ENCODE data around the gene PTPRT.

PTPRT gene

GRCh38 chr20:42510686-42511085 lies 679.0 kb downstream of the PTPRT start:
- no peak for DNase-seq

DNA sequence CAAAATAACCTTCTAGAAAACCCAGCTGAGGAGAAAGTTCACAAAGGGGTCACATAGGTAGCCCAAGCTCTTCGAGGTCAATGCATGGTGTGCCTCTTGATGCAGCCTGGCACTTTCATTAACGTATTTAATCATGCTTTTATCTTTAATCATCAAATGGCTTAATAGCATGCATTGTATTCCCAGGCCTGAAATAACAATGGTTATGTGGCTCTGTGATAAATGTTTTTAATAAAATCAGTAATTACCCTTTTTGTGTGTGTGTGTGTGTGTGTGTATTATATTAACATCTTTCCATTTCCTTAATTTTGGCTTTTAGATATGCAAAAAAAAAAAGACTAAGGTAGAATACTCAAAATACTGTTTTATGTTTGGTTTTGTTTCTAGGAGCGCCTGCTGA lies 681.8 kb downstream of the PTPRT start:
- DNase-seq, result no peak

DNA sequence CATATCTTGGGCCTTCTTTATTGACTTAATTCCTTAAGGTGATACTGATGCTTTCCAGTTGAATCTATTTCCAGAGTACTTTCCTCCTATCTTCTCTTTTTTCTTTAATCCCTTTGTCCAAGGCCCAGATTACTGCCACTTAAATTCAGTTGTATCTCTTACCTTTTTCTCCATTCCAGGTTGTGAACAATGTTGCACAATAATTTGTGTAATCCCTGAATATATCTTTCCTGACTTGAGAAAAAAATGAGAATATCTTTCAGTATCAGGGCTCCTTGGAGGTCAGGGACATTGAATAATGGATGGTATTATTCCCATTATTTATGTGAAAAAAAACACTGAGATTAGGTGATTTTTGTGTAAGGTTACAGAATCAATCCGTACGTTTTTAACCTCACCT lies 683.3 kb downstream of the PTPRT start:
- DNase-seq, result no peak

GRCh38 chr20:42502591-42502990 lies 687.1 kb downstream of the PTPRT start:
- DNase-seq, result no peak

- no peak for DNase-seq
Observed at GRCh38 chr20:42496595-42496994, 693.1 kb downstream of the PTPRT start.

DNA sequence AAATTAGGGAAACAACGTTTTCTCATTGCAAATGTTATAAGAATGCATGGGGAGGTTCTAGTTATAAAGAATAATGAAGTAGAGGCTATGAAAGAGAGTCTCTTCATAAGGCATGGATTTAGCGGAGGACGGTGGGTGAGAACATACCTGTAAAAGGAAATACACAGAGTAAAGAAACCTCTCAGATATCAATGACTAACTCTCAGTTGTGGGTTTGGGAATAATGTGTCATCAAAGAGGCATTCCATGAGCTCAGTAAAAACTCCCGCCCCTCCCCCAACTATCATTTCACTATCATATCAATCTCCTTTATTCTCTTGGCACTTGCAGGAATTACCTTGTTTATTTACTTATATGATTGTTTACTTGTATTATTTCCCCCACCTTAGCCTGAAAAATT lies 695.4 kb downstream of the PTPRT start:
- DNase-seq, result no peak

GRCh38 chr20:42493001-42493400 lies 696.7 kb downstream of the PTPRT start:
- DNase-seq, result no peak

DNA sequence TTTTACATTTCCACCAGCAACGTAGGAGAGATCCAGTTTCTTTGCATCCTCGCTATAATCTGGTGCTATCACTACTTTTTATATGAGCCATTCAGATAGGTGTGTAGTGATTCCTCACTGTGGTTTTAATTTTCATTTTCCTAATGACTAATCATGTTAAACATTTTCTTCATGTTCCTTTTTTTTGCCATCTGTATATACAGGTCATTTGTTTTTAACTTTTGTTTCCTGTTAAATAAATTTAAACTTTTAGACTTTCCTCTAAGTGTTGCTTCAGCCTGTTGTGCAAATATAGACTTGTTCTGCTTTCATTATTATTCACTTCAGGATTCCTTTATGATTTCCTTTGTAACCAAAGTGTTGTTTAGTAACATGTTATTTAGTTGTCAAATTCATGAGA lies 697.4 kb downstream of the PTPRT start:
- no peak for DNase-seq

- DNase-seq, result no peak
Observed at GRCh38 chr20:42485556-42485955, 704.1 kb downstream of the PTPRT start.

DNA sequence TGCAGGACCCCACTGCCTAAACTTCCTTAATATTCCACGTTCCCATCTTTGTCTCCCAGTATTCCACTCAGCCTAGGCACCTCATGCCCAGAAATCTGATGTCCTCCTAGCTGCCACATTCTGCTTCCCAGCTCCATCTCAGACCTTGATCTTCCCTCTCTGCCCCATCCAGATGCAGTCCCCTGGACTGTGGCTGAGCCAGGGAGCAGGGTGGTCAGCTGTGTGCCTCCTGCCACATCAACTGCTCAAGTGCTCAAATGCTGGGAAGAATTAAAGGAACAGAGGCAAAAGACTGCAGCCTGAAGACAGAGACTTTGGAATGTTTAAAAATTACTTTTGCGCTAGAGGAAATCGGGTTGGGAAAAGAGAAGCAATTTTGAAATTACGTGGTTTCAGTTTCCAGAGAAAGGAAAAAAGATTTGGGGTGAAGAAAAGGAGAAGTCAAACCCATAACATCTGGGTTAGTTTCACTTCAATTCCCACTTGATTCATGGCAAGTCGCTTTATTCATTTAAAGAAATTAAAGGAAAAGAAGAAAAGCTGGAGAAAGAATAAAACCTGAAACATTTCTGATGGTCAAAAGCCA lies 704.8 kb downstream of the PTPRT start:
- no peak for DNase-seq

- DNase-seq, result no peak
Observed at GRCh38 chr20:42484335-42484734, 705.4 kb downstream of the PTPRT start.

- DNase-seq, result no peak
Observed at GRCh38 chr20:42483730-42484303, 705.9 kb downstream of the PTPRT start.

GRCh38 chr20:42482808-42483207 lies 706.9 kb downstream of the PTPRT start:
- DNase-seq, result no peak

- no peak for DNase-seq
Observed at GRCh38 chr20:42475773-42476172, 713.9 kb downstream of the PTPRT start.

DNA sequence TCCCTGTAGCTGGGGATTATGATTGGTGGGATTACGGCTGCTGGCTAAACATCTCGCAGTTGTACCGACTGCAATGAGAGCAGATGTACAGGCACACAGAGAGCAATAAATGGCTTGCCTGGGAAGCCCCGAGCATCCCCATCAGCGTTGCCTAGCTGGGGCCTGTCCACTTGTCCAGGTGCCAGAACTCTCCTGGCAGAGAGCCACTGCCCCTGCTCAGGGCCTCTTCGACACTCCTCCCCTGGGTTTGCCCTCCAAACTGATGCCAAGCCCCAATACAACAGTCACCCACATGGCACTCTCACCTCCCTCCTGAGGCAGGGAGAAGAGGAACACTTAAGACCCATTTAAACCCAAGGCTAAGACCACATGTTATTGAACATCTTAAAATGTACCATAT lies 715.1 kb downstream of the PTPRT start:
- no peak for DNase-seq

DNA sequence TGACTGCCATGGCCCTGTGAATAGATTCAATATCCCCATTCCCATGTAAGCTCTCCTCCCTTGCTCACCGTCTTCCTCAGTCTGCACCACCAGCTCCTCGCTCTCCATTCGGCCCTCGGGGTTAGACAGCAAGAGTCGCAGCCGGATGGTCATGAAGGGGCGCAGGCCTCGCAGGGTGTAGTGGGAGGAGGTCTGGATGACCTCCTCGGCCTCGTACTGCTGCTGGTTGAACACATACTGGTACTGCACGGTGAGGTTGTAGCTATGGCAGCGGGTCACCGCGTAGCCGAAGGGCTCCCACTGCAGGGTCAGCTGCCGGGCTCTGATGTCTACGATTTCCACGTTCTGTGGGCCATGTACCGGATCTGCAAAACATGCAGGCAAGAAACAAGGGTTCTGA lies 717.5 kb downstream of the PTPRT start:
- DNase-seq, result no peak

- DNase-seq, result no peak
Observed at GRCh38 chr20:42461965-42462593, 727.6 kb downstream of the PTPRT start.

DNA sequence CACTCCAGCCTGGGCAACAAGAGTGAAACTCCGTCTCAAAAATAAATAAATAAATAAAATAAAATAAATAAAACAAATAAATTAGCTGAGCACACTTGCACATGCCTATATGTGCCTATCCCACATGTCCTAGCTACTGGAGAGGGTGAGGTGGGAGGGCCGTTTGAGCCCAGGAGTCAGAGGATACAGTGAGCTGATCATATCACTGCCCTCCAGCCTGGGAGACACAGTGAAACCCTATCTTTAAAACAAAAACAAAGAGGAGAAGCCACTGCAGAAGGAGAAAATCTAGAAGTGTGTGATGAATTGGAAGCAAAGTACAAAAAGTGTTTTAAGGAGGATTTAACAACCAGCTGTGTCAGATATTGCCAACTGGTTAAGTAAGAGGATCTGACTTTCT lies 728.4 kb downstream of the PTPRT start:
- DNase-seq, result no peak

DNA sequence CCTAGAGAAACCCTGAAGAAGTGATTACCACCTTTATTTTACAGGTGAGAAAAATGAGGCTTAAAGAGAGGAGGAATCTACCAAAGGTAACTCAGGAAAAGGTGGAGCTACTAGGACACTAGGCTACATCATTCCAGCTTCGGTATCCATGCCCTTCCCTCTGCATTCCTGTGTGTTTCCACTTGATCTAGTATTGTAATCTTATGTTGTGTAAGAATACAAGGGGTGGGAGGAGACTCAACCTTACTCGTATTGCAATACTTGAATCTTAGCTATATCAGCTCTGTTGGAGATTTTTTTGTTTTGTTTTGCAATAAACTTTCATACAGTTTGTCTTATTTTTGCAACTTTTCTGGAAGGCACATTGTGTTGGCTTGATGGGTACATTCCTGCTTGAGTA lies 742.4 kb downstream of the PTPRT start:
- DNase-seq, result no peak

DNA sequence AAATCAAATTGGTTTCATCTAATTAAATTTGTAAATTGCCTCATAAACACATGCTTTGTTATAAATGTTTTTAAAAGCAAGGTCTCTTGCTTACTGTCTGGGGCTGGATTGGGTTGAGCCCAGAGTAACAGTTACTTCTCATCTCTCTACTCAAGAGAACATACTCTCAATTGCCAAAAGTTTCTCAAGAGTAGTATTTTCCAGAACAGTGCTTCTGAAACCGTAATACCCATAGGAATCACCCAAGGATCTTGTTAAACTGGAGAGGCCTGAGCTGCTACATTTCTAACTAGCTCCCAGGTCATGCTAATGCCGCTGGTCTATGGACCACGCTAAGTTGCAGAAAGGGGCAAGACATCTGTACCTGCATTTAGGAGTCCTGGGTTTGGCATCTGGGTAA lies 744.9 kb downstream of the PTPRT start:
- DNase-seq, result no peak

- no peak for DNase-seq
Observed at GRCh38 chr20:42443200-42443599, 746.5 kb downstream of the PTPRT start.

GRCh38 chr20:42442716-42443115 lies 747.0 kb downstream of the PTPRT start:
- no peak for DNase-seq

GRCh38 chr20:42441864-42442331 lies 747.8 kb downstream of the PTPRT start:
- DNase-seq, result no peak

GRCh38 chr20:42441196-42441863 lies 748.4 kb downstream of the PTPRT start:
- DNase-seq, result no peak

Data from NCI-H748 treated with DMSO at 0.1 percent for 48 hours (cell line).